BLaER1 treated with 17β-estradiol and CSF1 and Interleukin-3, amounts not matched to agents 10 nM and 100 nM (cell line): ENCODE data around the gene SLC6A19.

Experiments used
- H3K27ac ChIP-seq, 11 experiments: shearing (Covaris generic); formaldehyde crosslinking; 2 replicates each; pipeline ENCODE4 v1.8.1; 2022
- H3K27me3 ChIP-seq, 11 experiments: shearing (Covaris generic); formaldehyde crosslinking; 2 replicates each; pipeline ENCODE4 v1.8.1; 2022
- H3K36me3 ChIP-seq, 11 experiments: shearing (Covaris generic); formaldehyde crosslinking; 2 replicates each; pipeline ENCODE4 v1.8.1; 2022
- H3K4me1 ChIP-seq, 10 experiments: shearing (Covaris generic); formaldehyde crosslinking; 2 replicates each; pipeline ENCODE4 v1.8.1; 2022
- H3K4me2 ChIP-seq, 11 experiments: shearing (Covaris generic); formaldehyde crosslinking; 2 replicates each; pipeline ENCODE4 v1.8.1; 2022
- H3K4me3 ChIP-seq, 10 experiments: shearing (Covaris generic); formaldehyde crosslinking; 2 replicates each; pipeline ENCODE4 v1.8.1; 2022
- H3K9ac ChIP-seq, 11 experiments: shearing (Covaris generic); formaldehyde crosslinking; 2 replicates each; pipeline ENCODE4 v1.8.1; 2022
- H3K9me3 ChIP-seq, 11 experiments: shearing (Covaris generic); formaldehyde crosslinking; replicated peaks in 1 of 11; 2 replicates each; pipeline ENCODE4 v1.8.1; 2022
- H4K20me1 ChIP-seq, 11 experiments: shearing (Covaris generic); formaldehyde crosslinking; 2 replicates each; pipeline ENCODE4 v1.8.1; 2022
- Cebpa-rat ChIP-seq, 11 experiments: shearing (Covaris generic); IDR thresholded peaks; 2 replicates each; pipeline ENCODE4 v1.8.1; 2022

SLC6A19 gene

DNA sequence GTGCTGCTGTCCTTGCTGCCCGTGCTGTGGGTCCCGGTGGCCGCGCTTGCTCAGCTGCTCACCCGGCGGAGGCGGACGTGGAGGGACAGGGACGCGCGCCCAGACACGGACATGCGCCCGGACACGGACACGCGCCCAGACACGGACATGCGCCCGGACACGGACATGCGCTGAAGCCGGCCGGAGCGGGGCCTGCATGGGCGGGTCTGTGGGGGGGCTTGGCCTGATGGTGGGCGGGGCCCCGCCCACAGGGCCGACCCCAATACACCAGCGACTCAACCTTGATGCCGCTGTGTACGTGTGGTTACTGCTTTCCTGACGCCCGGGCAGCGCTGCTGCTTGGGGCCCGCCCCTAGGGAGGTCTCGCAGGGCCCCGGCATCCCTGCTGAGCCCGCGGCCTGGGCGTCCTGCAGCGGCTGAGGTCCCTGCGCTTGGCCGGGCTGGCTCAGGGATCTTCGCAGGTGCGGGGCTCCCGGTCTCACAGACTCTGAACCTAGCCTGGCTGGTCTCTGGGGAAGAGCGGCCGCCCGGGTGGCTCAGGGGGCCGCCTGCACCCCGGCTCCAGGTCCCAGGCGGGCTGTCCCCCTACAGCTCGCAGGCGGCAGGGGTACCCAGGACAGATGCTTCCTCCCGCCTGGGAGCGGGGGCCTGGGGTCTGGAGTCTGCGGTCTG is 44.6 kb downstream of the SLC6A19 start:
- H3K27me3 ChIP-seq: peaks cover 33 to 53% (median 46%) of the 10 kb centered on the region in 11 experiments
- H4K20me1 ChIP-seq: peaks cover 0 to 85% (median 63%) of the 10 kb centered on the region in 11 experiments; a peak in 17 of 22 replicates
- peak overlapping the region in 7 of 11 experiments; percentile 7 to 48 (median 20); a peak in 9 of 22 replicates for H3K4me2 ChIP-seq
- H3K36me3 ChIP-seq: no peaks in the 10 kb centered on the region
- H3K9me3 ChIP-seq: no peaks in the 10 kb centered on the region
- H3K27ac ChIP-seq: no peak overlapping the region
- no peak for TF ChIP-seq Cebpa-rat (IDR thresholded peaks at IDR 0.05)
- peaks cover 0 to 18% (median 10%) of the 10 kb centered on the region in 10 experiments; a peak in 11 of 20 replicates for H3K4me1 ChIP-seq
- H3K9ac ChIP-seq: no peak overlapping the region
- peak overlapping the region in 1 of 10 experiments; percentile 5; a peak in 1 of 20 replicates for H3K4me3 ChIP-seq

DNA sequence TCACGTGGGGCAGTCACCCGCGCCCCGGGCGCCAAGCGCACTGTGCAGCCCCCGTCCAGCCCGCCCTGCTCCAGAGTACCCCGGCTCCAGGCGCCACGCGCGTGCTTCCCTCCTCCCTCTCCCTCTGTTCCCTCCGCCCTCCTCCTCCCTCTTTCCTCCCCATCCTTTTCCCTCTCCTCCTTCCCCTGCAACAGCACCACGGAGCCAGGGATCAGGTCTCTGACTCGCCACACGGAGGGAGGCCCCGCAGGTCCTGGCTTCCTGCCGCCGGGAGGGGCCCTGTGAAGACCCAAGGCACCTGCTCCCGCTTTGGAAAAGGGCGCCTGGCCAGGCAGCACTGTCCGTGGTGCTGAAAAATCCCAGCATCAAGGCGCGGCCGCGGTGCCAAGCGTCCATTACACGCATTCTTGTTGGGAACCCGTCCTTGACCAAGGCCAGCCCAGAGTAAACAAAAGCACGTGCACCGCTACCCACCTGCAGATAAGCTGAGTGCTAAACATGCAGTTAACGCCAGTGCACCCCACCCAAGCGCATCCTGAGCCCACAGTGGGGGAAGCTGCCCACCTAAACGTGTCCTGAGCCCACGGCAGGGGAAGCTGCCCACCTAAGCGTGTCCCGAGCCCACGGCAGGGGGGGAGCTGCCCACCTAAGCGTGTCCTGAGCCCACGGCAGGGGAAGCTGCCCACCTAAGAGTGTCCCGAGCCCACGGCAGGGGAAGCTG is 45.5 kb downstream of the SLC6A19 start:
- Histone ChIP-seq H3K27me3 (peaks cover 33 to 53% (median 46%) of the 10 kb centered on the region in 11 experiments), H3K36me3 (no peaks in the 10 kb centered on the region), H4K20me1 (peaks cover 0 to 85% (median 63%) of the 10 kb centered on the region in 11 experiments; a peak in 17 of 22 replicates), H3K27ac (no peak overlapping the region), H3K9me3 (no peaks in the 10 kb centered on the region), H3K4me1 (peaks cover 0 to 18% (median 10%) of the 10 kb centered on the region in 10 experiments; a peak in 11 of 20 replicates), H3K4me3 (peak overlapping the region in 1 of 10 experiments; percentile 5; a peak in 1 of 20 replicates), H3K4me2 (peak overlapping the region in 7 of 11 experiments; percentile 7 to 48 (median 20); a peak in 8 of 22 replicates), H3K9ac (no peak overlapping the region)
- no peak for TF ChIP-seq Cebpa-rat (IDR thresholded peaks at IDR 0.05)

DNA sequence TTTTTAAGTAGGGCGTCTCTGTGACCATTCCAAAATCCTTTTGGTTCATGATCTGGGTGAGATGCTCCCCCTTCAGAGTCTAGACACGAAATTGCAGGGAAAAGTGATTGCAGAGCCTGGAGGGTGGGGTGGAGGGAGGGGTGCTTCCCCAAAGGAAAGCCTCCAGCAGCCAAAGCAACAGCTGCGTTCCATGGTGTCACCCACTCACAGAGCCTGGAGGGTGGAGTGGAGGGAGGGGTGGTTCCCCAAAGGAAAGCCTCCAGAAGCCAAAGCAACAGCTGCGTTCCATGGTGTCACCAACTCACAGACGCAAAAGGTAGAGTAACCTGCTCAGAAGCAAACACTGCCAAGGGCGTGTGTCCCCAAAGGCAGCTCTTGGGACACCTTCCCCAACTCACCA is 46.4 kb downstream of the SLC6A19 start:
- Histone ChIP-seq H3K4me3 (no peak overlapping the region), H3K36me3 (no peaks in the 10 kb centered on the region), H3K9ac (no peak overlapping the region), H3K27me3 (peaks cover 33 to 53% (median 43%) of the 10 kb centered on the region in 11 experiments), H3K27ac (no peak overlapping the region), H3K4me1 (peaks cover 0 to 18% (median 10%) of the 10 kb centered on the region in 10 experiments; a peak in 11 of 20 replicates), H4K20me1 (peaks cover 0 to 85% (median 63%) of the 10 kb centered on the region in 11 experiments; a peak in 17 of 22 replicates), H3K4me2 (no peak overlapping the region), H3K9me3 (no peaks in the 10 kb centered on the region)
- TF ChIP-seq Cebpa-rat (IDR thresholded peaks at IDR 0.05): no peak

DNA sequence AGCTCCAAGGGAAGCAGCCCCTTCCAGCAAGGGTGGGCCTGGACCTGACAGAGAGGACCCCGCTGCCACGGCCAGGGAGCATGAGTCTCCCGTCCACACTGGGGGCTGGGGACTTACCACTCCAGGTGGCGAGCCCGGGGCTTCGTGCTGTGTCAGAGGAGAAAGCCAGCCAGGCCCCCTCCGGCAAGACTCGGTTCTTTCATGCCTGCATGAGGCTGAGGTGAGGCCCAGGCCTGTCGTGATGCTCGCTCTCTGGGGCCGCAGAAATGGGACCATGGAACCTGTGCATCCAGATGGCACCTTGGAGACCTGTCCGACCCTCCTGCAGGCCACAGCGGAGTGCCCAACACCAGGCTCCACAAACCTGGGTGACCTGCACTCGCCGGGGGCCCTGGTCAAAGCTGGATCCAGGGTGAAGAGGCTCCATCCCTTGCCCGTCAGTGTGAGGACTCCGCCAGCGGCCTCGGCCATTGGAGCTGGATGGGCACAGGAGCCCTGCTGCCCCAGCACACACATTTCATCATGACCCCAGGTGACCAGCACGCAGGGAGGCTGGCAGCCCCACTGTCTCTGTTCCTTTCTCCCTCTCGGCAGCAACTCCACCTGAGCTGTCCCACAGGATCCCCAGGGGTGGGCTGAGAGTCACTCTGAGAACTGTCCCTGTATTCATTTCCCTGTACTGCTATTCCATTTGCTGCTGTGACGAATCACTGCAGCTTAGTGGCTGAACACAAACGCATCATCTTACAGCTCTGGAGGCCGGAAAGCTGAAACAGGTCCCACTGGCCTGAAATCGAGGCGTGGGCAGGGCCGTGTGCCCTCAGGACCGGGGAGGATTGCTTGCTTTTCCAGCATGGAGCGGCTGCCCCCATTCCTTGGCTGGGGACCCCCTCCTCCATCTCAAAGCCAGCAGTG is 48.2 kb downstream of the SLC6A19 start:
- no peaks in the 10 kb centered on the region for H3K9me3 ChIP-seq
- H3K4me1 ChIP-seq: peaks cover 0 to 24% (median 11%) of the 10 kb centered on the region in 10 experiments; a peak in 13 of 20 replicates
- H3K4me3 ChIP-seq: no peak overlapping the region
- TF ChIP-seq Cebpa-rat (IDR thresholded peaks at IDR 0.05): no peak
- no peak overlapping the region for H3K27ac ChIP-seq
- no peak overlapping the region for H3K9ac ChIP-seq
- peaks cover 0 to 90% (median 58%) of the 10 kb centered on the region in 11 experiments; a peak in 17 of 22 replicates for H4K20me1 ChIP-seq
- peaks cover 0 to 13% (median 0%) of the 10 kb centered on the region in 11 experiments; a peak in 4 of 22 replicates for H3K36me3 ChIP-seq
- H3K27me3 ChIP-seq: peaks cover 33 to 44% (median 38%) of the 10 kb centered on the region in 11 experiments
- no peak overlapping the region for H3K4me2 ChIP-seq

DNA sequence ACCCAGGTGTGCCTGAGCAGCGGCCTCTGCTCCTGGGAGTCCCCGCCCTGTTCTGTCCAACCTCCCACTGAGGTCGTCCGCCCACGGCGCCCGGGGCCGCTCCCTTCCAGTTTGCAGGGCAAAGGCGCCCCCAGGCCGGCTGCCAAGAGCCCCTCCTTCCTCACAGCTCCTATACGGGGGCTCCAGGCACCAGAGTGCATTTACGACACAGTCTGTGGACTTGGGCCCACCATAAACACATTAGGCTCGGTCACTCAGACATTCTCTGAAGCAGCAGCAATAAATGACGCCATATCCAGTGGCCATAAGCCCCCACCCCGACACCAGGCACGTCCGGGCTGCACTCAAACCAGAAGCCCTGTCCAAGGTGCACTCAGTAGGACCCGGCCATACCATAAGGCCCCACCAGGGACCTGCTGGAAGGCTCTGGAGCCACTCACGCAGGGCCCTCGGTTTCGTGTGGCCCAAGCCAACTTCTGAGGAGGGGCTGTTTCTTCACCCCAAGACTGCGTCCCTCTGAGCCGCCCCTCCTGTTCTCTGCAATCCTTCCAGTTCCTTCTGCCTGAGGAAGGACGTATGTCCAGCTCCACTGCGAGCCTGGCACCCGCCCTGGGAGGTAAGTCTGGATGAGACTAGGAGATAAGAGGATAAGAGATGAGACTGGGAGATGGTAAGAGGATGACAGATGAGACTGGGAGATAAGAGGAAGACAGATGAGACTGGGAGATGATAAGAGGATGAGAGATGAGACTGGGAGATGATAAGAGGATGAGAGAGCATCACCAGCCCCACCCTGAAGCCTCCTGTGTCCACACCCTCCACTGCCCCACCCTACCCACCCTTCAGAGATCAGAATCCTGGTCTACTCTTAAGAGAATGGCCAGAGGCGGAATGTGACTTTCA is 50.5 kb downstream of the SLC6A19 start:
- Histone ChIP-seq H3K27ac (no peak overlapping the region), H3K9me3 (no peaks in the 10 kb centered on the region), H3K27me3 (peaks cover 10 to 21% (median 15%) of the 10 kb centered on the region in 11 experiments), H3K36me3 (peaks cover 0 to 19% (median 0%) of the 10 kb centered on the region in 11 experiments; a peak in 6 of 22 replicates), H3K9ac (no peak overlapping the region), H4K20me1 (peaks cover 0 to 90% (median 50%) of the 10 kb centered on the region in 11 experiments; a peak in 17 of 22 replicates), H3K4me1 (peaks cover 0 to 33% (median 17%) of the 10 kb centered on the region in 10 experiments; a peak in 17 of 20 replicates), H3K4me3 (no peak overlapping the region), H3K4me2 (no peak overlapping the region)
- no peak for TF ChIP-seq Cebpa-rat (IDR thresholded peaks at IDR 0.05)

DNA sequence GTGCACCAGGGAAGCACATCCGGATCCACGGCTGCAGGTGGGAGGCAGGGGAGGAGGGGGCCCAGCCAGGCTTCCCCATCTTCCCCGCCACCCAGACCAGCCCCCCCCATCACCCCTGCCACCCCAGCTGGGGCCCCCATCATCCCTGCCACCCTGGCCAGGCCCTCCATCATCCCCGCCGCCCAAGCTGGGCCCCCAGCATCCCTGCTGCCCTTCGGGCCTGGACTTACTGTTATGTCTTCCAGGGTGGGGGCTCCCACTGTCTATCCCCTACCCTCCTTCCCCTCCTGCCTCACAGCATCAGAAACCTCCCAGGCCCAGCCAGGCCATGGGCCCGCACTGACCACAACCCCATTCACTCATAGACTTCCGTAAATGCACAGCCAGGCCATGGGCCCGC is 51.3 kb downstream of the SLC6A19 start:
- peaks cover 3 to 13% (median 7%) of the 10 kb centered on the region in 11 experiments; a peak in 21 of 22 replicates for H3K27me3 ChIP-seq
- H4K20me1 ChIP-seq: peaks cover 0 to 90% (median 42%) of the 10 kb centered on the region in 11 experiments; a peak in 17 of 22 replicates
- no peaks in the 10 kb centered on the region for H3K9me3 ChIP-seq
- H3K9ac ChIP-seq: no peak overlapping the region
- peaks cover 0 to 37% (median 17%) of the 10 kb centered on the region in 10 experiments; a peak in 17 of 20 replicates for H3K4me1 ChIP-seq
- TF ChIP-seq Cebpa-rat (IDR thresholded peaks at IDR 0.05): no peak
- H3K27ac ChIP-seq: no peak overlapping the region
- H3K4me3 ChIP-seq: no peak overlapping the region
- no peak overlapping the region for H3K4me2 ChIP-seq
- peaks cover 0 to 24% (median 0%) of the 10 kb centered on the region in 11 experiments; a peak in 7 of 22 replicates for H3K36me3 ChIP-seq

DNA sequence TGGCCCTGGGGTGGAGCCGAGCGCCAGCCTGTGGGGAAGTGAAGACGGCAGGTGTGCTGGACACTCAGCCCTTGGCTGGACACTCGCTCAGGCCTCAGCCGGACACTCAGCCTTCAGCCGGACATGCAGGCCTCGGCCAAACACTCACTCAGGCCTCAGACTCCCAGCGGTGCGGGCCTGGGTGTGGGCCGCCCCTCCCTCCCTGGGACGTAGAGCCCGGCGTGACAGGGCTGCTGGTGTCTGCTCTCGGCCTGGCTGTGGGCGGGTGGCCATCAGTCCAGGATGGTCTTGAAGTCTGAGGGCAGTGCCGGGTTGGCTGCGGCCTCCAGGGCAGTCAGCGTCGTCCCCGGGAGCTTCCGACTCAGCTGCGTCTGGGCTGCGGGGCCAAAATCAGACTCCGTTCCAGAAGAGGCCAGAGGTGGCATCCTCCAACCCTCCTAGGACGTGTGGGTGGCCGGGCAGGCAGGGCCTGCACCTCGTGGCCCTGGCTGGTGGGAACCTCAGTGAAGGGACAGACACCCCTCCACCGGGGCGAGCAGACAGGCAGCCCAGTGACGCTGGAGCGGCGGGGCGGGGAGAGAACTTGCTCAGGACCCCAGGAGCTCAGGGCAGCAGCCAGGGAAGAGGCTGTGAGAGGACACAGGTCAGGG is 52.2 kb downstream of the SLC6A19 start:
- Histone ChIP-seq H3K9me3 (no peaks in the 10 kb centered on the region), H4K20me1 (peaks cover 0 to 90% (median 37%) of the 10 kb centered on the region in 11 experiments; a peak in 17 of 22 replicates), H3K27ac (no peak overlapping the region), H3K4me1 (peaks cover 0 to 40% (median 18%) of the 10 kb centered on the region in 10 experiments; a peak in 17 of 20 replicates), H3K27me3 (peaks cover 0 to 4% (median 0%) of the 10 kb centered on the region in 11 experiments; a peak in 5 of 22 replicates), H3K4me3 (no peak overlapping the region), H3K9ac (no peak overlapping the region), H3K4me2 (no peak overlapping the region), H3K36me3 (peaks cover 0 to 33% (median 0%) of the 10 kb centered on the region in 11 experiments; a peak in 9 of 22 replicates)
- TF ChIP-seq Cebpa-rat (IDR thresholded peaks at IDR 0.05): no peak
